Spleen (tissue), 11 donors: Measurements from ENCODE around the gene PRKG1. TPM values are rescaled to one million over a fixed set of nuclear protein-coding genes. Genes with fewer than 3 reads are reported as not detected.

Source experiments
- DNase-seq: peaks from one replicate; pipeline ENCODE4 v3.0.0-alpha.2; 2020
- H3K27ac ChIP-seq, 8 donors: fragments of 200-600 bp; sonication (generic) in 7 of 8; 1 replicate in 4 of 8; 2 replicates in 4 of 8; pipeline versions ENCODE4 v1.5.0 to v1.8.0; 2016 to 2021; ENCODE audit warnings: inconsistent platforms in 4 of 8, mild to moderate bottlenecking in 4 of 8, moderate library complexity in 1 of 8
- H3K27me3 ChIP-seq, 7 donors: fragments of 200-600 bp; sonication (generic) in 6 of 7; replicated peaks in 1 of 7; 1 replicate in 4 of 7; 2 replicates in 3 of 7; pipeline versions ENCODE4 v1.5.0 to v1.8.0; 2016 to 2021; ENCODE audit warnings: inconsistent platforms in 3 of 7, mild to moderate bottlenecking in 1 of 7
- H3K36me3 ChIP-seq, 6 donors: fragments of 200-600 bp; sonication (generic) in 5 of 6; 1 replicate in 4 of 6; 2 replicates in 2 of 6; pipeline versions ENCODE4 v1.5.0 to v1.8.0; 2016 to 2021; ENCODE audit warnings: inconsistent platforms in 2 of 6
- H3K4me1 ChIP-seq, 6 donors: fragments of 200-600 bp; sonication (generic) in 5 of 6; 1 replicate in 3 of 6; 2 replicates in 3 of 6; pipeline versions ENCODE4 v1.5.0 to v1.8.0; 2016 to 2021; ENCODE audit warnings: inconsistent platforms in 3 of 6
- H3K4me3 ChIP-seq, 8 donors: fragments of 200-600 bp; sonication (generic) in 7 of 8; 1 replicate in 4 of 8; 2 replicates in 4 of 8; pipeline versions ENCODE4 v1.5.0 to v1.8.0; 2016 to 2021; ENCODE audit warnings: inconsistent platforms in 4 of 8, mild to moderate bottlenecking in 4 of 8, moderate library complexity in 2 of 8
- H3K9me3 ChIP-seq, 8 donors: fragments of 200-600 bp; sonication (generic) in 7 of 8; 1 replicate in 4 of 8; 2 replicates in 4 of 8; pipeline versions ENCODE4 v1.5.0 to v1.8.0; 2016 to 2021; ENCODE audit warnings: inconsistent platforms in 4 of 8
- POLR2A ChIP-seq, 3 donors: fragments of 450-650 bp; IDR thresholded peaks; one replicate each; pipeline ENCODE4 v1.5.1; 2017; ENCODE audit warnings: antibody characterized with exemption in 3 of 3, mild to moderate bottlenecking in 1 of 3
- POLR2AphosphoS5 ChIP-seq, 3 donors: sonication (generic); formaldehyde crosslinking; IDR thresholded peaks; one replicate each; pipeline ENCODE4 v1.5.1; 2017; ENCODE audit warnings: antibody characterized with exemption in 3 of 3
- WGBS, 5 donors: extraction: QIAGEN DNeasy Blood & Tissue Kit in 3 of 5; methylation state at CpG; one replicate each; pipeline versions ENCODE4 v1.1.5 to v1.1.7; 2013 to 2018; 5-methylcytosine and 5-hydroxymethylcytosine counted together
- intact Hi-C: fragments of 100-400 bp; cut with DNase I; formaldehyde crosslinking; loops from one replicate; pipeline ENCODE4 v1.15.0; 2023; ENCODE audit warnings: low total_unique reads
- polyA plus RNA-seq, 3 donors: library from polyadenylated mRNA; stranded (reverse); fragments of 200-250 nt; gene quantifications; one replicate each; pipeline ENCODE4 v1.2.1, GENCODE V29; 2013
- total RNA-seq, 7 donors: library from RNA; depleted of rRNA in 3 of 7; stranded (reverse); fragments of >200 nt in 3 of 7; fragmentation: NEBNext Ultra II Directional in 4 of 7; extraction: Animal tissue kit (Norgen Biotek cat#: 25700) in 4 of 7; gene quantifications; one replicate each; pipeline versions ENCODE4 v1.1.0 to v1.2.1, GENCODE V29; 2016 to 2021
- TF ChIP-seq, protein P1 (sequence below), 11 experiments: fragments of 200-600 bp in 7 of 11; fragments of 450-650 bp in 4 of 11; sonication (generic) in 4 of 11; IDR thresholded peaks in 8 of 11; conservative IDR thresholded peaks in 3 of 11; 1 replicate in 7 of 11; 2 replicates in 4 of 11; pipeline versions ENCODE4 v1.4.0 to v1.8.0; 2016 to 2021; ENCODE audit warnings: antibody characterized with exemption in 11 of 11, inconsistent platforms in 4 of 11, mild to moderate bottlenecking in 1 of 11
- donor health status: healthy with polysubstance abuse.
- donor health status: DM: no; HTN: no; CAD: no; lungs with moderate emphysema.
- donor health status: DM: no; HTN: no; CAD: no.
- donor health status: Bipolar disorder and iron deficiency.
- donor health status: healthy.
- donor health status: DM: no; HTN: no; CAD: no.
- donor health status: DM: yes; HTN: yes; CAD: no.

The PRKG1 gene
- total and polyA plus RNA-seq, 10 donors: 0.65 to 10.5 (median 7.2) TPM

DNA sequence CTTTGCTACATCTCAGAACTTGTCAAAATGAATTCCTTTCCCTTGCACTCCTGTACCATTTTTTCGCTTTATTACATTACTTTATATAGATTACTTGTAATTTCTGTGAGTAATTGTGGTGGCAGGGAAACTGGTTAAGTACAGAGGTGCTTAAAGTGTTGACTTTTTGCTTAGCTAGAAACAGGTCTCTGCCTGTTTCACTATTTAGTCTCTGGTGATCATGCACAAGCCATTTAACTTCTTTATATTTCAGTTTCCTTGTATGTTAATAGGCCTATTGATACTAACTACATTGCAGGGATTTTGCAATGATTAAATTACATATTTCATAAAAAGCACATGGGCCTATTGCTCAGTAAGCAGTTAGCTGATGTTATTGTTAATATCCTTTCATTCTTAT lies 233.8 kb downstream of the PRKG1 start:
- no peaks in the 10 kb centered on the region for H3K9me3 ChIP-seq
- H3K4me3 ChIP-seq: no peak overlapping the region
- 64 to 84% (median 76%) methylated on average over 1 of the region's 1 CpG for WGBS, 5 donors
- intact Hi-C loops: no loop called here
- H3K27me3 ChIP-seq: no peaks in the 10 kb centered on the region
- no peaks in the 10 kb centered on the region for H3K36me3 ChIP-seq
- DNase-seq: no peak
- TF ChIP-seq, protein P1, sequence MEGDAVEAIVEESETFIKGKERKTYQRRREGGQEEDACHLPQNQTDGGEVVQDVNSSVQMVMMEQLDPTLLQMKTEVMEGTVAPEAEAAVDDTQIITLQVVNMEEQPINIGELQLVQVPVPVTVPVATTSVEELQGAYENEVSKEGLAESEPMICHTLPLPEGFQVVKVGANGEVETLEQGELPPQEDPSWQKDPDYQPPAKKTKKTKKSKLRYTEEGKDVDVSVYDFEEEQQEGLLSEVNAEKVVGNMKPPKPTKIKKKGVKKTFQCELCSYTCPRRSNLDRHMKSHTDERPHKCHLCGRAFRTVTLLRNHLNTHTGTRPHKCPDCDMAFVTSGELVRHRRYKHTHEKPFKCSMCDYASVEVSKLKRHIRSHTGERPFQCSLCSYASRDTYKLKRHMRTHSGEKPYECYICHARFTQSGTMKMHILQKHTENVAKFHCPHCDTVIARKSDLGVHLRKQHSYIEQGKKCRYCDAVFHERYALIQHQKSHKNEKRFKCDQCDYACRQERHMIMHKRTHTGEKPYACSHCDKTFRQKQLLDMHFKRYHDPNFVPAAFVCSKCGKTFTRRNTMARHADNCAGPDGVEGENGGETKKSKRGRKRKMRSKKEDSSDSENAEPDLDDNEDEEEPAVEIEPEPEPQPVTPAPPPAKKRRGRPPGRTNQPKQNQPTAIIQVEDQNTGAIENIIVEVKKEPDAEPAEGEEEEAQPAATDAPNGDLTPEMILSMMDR (IDR thresholded peaks at IDR 0.05 in 8 of 11, conservative IDR thresholded peaks at IDR 0.05 in 3 of 11): no peak
- TF ChIP-seq POLR2AphosphoS5 (IDR thresholded peaks at IDR 0.05) (no peak), POLR2A (IDR thresholded peaks at IDR 0.05) (no peak)
- H3K4me1 ChIP-seq: no peaks in the 10 kb centered on the region
- no peak overlapping the region for H3K27ac ChIP-seq

DNA sequence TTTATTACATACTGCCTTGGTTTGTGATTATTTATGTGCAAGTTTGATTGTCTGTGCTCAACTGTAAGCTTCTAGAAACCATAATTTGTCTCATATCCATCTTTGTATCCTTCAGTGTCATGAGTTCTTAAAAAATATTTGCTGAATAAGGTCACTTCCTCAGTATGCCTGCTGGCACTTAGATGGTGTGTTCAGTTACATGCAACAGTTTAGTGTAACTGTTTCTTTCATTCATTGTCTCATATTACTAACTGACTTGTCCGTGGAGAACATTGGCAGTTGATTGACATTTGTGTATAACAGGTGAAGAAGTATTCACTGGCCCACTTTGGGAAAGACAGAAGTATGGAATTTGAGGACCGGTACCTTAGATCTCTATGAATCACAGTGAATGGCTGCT lies 236.9 kb downstream of the PRKG1 start:
- no peak for DNase-seq
- H3K4me3 ChIP-seq: no peak overlapping the region
- H3K9me3 ChIP-seq: no peaks in the 10 kb centered on the region
- TF ChIP-seq, protein P1 (IDR thresholded peaks at IDR 0.05 in 8 of 11, conservative IDR thresholded peaks at IDR 0.05 in 3 of 11): no peak
- TF ChIP-seq POLR2A (IDR thresholded peaks at IDR 0.05) (no peak), POLR2AphosphoS5 (IDR thresholded peaks at IDR 0.05) (no peak)
- no peaks in the 10 kb centered on the region for H3K4me1 ChIP-seq
- no peak overlapping the region for H3K27ac ChIP-seq
- H3K36me3 ChIP-seq: no peaks in the 10 kb centered on the region
- intact Hi-C loops: no loop called here
- 69 to 83% (median 80%) methylated on average over 2 of the region's 2 CpGs for WGBS, 5 donors
- no peaks in the 10 kb centered on the region for H3K27me3 ChIP-seq

DNA sequence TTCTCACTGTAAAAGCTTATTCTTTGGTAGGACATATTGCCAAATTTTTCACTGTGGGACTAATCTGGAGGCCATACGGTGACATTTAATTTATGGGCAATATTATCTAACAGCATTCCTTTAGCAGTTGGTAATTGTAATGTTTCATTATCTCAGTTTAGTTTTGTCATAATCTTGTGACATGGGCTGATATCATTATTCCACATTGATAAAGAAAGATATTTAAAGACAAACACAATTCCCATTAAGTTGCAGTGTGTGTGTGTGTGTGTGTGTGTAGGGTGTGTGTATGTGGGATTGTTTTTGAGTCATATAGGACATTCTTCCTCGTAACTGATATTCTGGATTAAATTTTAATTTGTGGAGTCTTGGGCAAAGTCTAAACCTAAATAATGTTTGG lies 238.5 kb downstream of the PRKG1 start:
- TF ChIP-seq, protein P1 (IDR thresholded peaks at IDR 0.05 in 8 of 11, conservative IDR thresholded peaks at IDR 0.05 in 3 of 11): no peak
- no peak for TF ChIP-seq POLR2AphosphoS5 (IDR thresholded peaks at IDR 0.05)
- no peak for TF ChIP-seq POLR2A (IDR thresholded peaks at IDR 0.05)
- WGBS, 5 donors: 84 to 100% (median 87%) methylated on average over 2 of the region's 2 CpGs
- Histone ChIP-seq H3K27ac (no peak overlapping the region), H3K27me3 (no peaks in the 10 kb centered on the region), H3K4me3 (no peak overlapping the region), H3K36me3 (no peaks in the 10 kb centered on the region), H3K9me3 (no peaks in the 10 kb centered on the region), H3K4me1 (no peaks in the 10 kb centered on the region)
- intact Hi-C loops: no loop called here
- no peak for DNase-seq

DNA sequence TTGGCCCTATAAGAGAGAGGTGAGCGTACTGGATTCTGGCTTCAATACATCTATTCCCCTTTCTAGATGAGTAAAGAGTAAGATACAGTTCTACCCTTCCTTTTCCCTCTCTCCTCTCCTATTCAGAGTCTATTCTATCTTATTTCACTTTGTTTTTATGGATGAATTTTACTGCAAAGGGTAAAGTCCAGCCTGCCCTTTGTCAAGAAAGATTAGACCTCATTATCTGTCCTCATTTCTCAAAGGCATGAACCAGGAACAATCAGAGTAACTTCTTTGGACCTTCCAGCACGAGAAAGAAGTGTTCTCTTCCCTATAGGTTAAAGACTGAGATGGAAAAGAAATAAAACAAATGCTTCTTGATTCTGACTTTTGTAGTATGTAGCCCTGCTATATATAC lies 239.0 kb downstream of the PRKG1 start:
- no peak overlapping the region for H3K27ac ChIP-seq

More for the DNA sequence above, 239.0 kb downstream of the PRKG1 start:
- no peak overlapping the region for H3K4me3 ChIP-seq
- 62 to 82% (median 75%) methylated on average over 2 of the region's 2 CpGs for WGBS, 5 donors
- intact Hi-C loops: no loop called here
- no peaks in the 10 kb centered on the region for H3K36me3 ChIP-seq
- no peak for DNase-seq
- no peaks in the 10 kb centered on the region for H3K4me1 ChIP-seq
- H3K27me3 ChIP-seq: no peaks in the 10 kb centered on the region
- TF ChIP-seq POLR2AphosphoS5 (IDR thresholded peaks at IDR 0.05) (no peak), POLR2A (IDR thresholded peaks at IDR 0.05) (no peak)
- TF ChIP-seq, protein P1 (IDR thresholded peaks at IDR 0.05 in 8 of 11, conservative IDR thresholded peaks at IDR 0.05 in 3 of 11): no peak
- H3K9me3 ChIP-seq: no peaks in the 10 kb centered on the region
